MM.1S (cell line): ENCODE results near the gene CRYBA2.

Source experiments
- EZH2 ChIP-seq: fragments of 300-600 bp; sonication (generic); optimal IDR thresholded peaks from 2 replicates; pipeline ENCODE3; 2017; ENCODE audit warnings: low read depth, mild to moderate bottlenecking, antibody characterized with exemption, low read length, mixed read lengths
- TF ChIP-seq, protein P1 (sequence below): fragments of 300-600 bp; sonication (generic); IDR thresholded peaks from 2 replicates; pipeline ENCODE4 v1.5.1; 2016; ENCODE audit warnings: antibody characterized with exemption, low read length, mixed read lengths

DNA sequence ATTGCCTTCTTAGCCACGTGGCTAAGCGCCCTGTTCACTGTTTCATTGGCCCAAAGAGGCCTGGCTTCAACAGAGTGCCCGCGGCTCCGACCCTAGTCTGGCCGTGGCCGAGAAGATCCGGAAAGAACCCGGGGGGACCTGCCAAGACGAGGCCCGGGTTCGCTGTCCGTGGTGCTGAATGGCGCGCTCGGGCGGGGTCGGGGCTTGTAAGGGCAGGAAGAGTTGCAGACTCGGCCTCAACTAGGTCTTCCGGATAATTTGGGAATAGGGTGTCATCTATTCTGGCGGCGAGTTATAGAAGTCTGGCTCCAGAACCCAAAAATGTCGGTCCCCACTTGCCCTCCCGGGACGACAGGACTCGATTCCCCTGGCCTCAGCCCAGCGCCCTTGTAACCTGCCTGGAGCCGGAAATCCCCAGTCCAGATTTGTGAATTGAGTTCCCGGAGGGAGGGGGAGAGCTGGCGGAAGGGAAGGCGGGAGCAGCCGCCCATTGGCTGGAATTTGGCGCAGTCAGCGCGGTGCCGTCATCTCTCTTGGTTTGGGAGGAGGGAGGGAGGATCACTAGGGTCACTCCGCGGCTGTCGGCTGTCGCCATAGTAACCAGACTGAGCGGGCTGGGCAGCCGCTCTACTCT lies 30.2 kb downstream of the CRYBA2 start:
- TF ChIP-seq, protein P1, sequence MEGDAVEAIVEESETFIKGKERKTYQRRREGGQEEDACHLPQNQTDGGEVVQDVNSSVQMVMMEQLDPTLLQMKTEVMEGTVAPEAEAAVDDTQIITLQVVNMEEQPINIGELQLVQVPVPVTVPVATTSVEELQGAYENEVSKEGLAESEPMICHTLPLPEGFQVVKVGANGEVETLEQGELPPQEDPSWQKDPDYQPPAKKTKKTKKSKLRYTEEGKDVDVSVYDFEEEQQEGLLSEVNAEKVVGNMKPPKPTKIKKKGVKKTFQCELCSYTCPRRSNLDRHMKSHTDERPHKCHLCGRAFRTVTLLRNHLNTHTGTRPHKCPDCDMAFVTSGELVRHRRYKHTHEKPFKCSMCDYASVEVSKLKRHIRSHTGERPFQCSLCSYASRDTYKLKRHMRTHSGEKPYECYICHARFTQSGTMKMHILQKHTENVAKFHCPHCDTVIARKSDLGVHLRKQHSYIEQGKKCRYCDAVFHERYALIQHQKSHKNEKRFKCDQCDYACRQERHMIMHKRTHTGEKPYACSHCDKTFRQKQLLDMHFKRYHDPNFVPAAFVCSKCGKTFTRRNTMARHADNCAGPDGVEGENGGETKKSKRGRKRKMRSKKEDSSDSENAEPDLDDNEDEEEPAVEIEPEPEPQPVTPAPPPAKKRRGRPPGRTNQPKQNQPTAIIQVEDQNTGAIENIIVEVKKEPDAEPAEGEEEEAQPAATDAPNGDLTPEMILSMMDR = no peak
- TF ChIP-seq EZH2 = no peak
